Activated B cell treated with CpG ODN at 0.5 μM for 24 hours (primary cell): ENCODE data around the gene HIP1R. TPM values are rescaled to one million over a fixed set of nuclear protein-coding genes. Genes with fewer than 3 reads are reported as not detected.
"Not testable (repeated sequence)": the region's sequence is repeated elsewhere in the genome, so short reads cannot be mapped to it uniquely, and the experiment has no call there.

Experiments
- ATAC-seq: fragments of 200-7000 bp; cut with Tn5 transposase; one replicate; pipeline ENCODE4 v1.10.0; 2021; ENCODE audit warnings: low read depth, mild to moderate bottlenecking, moderate library complexity
- CTCF ChIA-PET: fragments of 350-600 bp; sonication (Branson Sonifier 250); formaldehyde crosslinking; loops from one replicate; lab custom pipeline; 2021; ENCODE audit warnings: antibody characterized with exemption; lab: Charles Lee
- POLR2A ChIA-PET: fragments of 350-600 bp; sonication (Branson Sonifier 250); formaldehyde crosslinking; loops from one replicate; lab custom pipeline; 2021; ENCODE audit warnings: antibody characterized with exemption; lab: Charles Lee
- DNase-seq: peaks from one replicate; pipeline ENCODE4 v3.0.0; 2022
- H3K27ac Mint-ChIP-seq: one replicate; pipeline ENCODE4 v1.8.0; 2020; ENCODE audit warnings: mixed read lengths
- H3K27me3 Mint-ChIP-seq: one replicate; pipeline ENCODE4 v1.8.0; 2021; ENCODE audit warnings: mixed read lengths
- H3K36me3 Mint-ChIP-seq: one replicate; pipeline ENCODE4 v1.8.0; 2021; ENCODE audit warnings: low read depth, mixed read lengths
- H3K4me1 Mint-ChIP-seq: one replicate; pipeline ENCODE4 v1.8.0; 2021; ENCODE audit warnings: mixed read lengths
- H3K4me3 Mint-ChIP-seq: one replicate; pipeline ENCODE4 v1.8.0; 2020; ENCODE audit warnings: mild to moderate bottlenecking, mixed read lengths
- H3K9me3 Mint-ChIP-seq: one replicate; pipeline ENCODE4 v1.8.0; 2020; ENCODE audit warnings: mixed read lengths
- intact Hi-C: fragments of 100-400 bp; cut with micrococcal nuclease; formaldehyde crosslinking; loops from one replicate; pipeline ENCODE4 v1.15.1; 2024
- total RNA-seq: library from RNA; stranded (reverse); gene quantifications from 2 replicates; pipeline ENCODE4 v1.2.3, GENCODE V29; 2022
- TF ChIP-seq, protein P1 (sequence below): fragments of 200-600 bp; IDR thresholded peaks from one replicate; pipeline ENCODE4 v1.8.0; 2022; ENCODE audit warnings: antibody characterized with exemption, mild to moderate bottlenecking

Gene HIP1R
- total RNA-seq, 1 donor from 2014 or later = 154 TPM

DNA sequence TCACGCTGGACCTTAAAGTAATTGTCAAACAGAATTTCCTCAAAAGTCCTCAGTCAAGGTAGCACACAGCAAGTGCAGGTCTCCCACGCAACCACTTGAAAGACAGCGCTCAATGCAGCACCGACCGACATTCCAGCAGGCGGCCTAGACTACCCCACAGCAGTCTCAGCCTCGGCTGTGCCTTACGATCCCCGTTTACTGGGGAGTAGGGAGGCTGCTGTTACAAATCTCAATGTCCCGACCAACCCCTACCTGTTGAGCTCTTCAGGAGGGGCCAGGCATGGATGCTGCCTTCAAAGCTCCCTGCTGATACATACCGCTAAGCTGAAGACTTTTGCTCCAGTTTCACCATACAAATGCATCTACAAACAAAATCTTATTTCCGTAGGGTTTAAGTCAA lies 38.8 kb downstream of the HIP1R start:
- TF ChIP-seq, protein P1, sequence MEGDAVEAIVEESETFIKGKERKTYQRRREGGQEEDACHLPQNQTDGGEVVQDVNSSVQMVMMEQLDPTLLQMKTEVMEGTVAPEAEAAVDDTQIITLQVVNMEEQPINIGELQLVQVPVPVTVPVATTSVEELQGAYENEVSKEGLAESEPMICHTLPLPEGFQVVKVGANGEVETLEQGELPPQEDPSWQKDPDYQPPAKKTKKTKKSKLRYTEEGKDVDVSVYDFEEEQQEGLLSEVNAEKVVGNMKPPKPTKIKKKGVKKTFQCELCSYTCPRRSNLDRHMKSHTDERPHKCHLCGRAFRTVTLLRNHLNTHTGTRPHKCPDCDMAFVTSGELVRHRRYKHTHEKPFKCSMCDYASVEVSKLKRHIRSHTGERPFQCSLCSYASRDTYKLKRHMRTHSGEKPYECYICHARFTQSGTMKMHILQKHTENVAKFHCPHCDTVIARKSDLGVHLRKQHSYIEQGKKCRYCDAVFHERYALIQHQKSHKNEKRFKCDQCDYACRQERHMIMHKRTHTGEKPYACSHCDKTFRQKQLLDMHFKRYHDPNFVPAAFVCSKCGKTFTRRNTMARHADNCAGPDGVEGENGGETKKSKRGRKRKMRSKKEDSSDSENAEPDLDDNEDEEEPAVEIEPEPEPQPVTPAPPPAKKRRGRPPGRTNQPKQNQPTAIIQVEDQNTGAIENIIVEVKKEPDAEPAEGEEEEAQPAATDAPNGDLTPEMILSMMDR = no peak
- H3K27me3 Mint-ChIP-seq = no peaks in the 10 kb centered on the region
- H3K27ac Mint-ChIP-seq = peak overlapping the region; percentile 93
- no peak overlapping the region for H3K4me3 Mint-ChIP-seq
- H3K4me1 Mint-ChIP-seq = peaks cover 99% of the 10 kb centered on the region
- ChIA-PET POLR2A (interaction anchor here (0.7 to 1.2 kb wide), 4 partner anchors 25 to 353 kb away, joined by 5 to 7 read pairs (median 6); no protein-coding TSS in a partner anchor), CTCF (interaction anchor here (1.0 kb wide), 1 partner anchor 79 kb away, joined by 4 read pairs; no protein-coding TSS in a partner anchor)
- peak; percentile 11 for DNase-seq
- intact Hi-C loops = no loop called here
- no peak for ATAC-seq
- no peaks in the 10 kb centered on the region for H3K9me3 Mint-ChIP-seq
- peaks cover 50% of the 10 kb centered on the region for H3K36me3 Mint-ChIP-seq

DNA sequence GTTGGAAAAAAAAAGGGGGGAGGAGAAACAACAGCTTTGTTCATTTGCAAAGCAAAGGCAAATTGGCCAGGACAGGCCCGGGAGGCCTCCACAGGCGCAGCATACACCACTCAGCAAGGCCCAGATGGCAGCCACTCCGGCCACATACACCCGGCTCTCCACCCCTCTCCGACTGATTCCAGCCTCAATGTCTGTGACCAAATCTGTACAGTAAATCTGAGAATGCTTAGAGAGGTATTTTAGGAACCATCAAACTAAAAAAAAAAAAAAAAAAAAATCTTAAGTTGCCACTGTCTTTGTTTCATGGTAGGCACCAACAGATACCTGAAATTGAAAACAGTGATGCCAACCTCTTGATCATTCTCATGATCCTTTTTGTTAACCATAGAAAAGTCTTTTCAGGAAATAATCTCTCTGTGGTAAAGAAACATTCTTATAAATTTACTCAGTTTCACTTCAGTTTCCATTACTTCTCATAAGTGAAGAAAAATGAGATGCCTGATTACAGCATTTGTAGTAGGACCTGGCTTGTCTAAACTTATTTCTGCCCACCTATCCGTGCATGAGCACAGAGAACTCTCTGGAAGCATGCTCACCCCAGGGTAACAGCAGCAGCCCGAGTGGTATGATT lies 40.4 kb downstream of the HIP1R start:
- intact Hi-C loops = loop anchor here (1.0 kb wide), 2 partner anchors 12 to 72 kb away; no protein-coding TSS in a partner anchor
- peak; percentile 23 for ATAC-seq
- peaks cover 99% of the 10 kb centered on the region for H3K4me1 Mint-ChIP-seq
- peak overlapping the region; percentile 68 for H3K27ac Mint-ChIP-seq
- TF ChIP-seq, protein P1 = no peak
- peak; percentile 14 for DNase-seq
- no peaks in the 10 kb centered on the region for H3K27me3 Mint-ChIP-seq
- CTCF ChIA-PET = interaction anchor here (1.1 kb wide), 1 partner anchor 23 kb away, joined by 3 read pairs; no protein-coding TSS in a partner anchor
- peak overlapping the region; percentile 59 for H3K4me3 Mint-ChIP-seq
- POLR2A ChIA-PET = interaction anchor here (0.5 to 2.0 kb wide), 7 partner anchors 11 to 99 kb away, joined by 3 to 6 read pairs (median 3); partner anchors contain the start of gene OGFOD2
- no peaks in the 10 kb centered on the region for H3K9me3 Mint-ChIP-seq
- peaks cover 53% of the 10 kb centered on the region for H3K36me3 Mint-ChIP-seq

DNA sequence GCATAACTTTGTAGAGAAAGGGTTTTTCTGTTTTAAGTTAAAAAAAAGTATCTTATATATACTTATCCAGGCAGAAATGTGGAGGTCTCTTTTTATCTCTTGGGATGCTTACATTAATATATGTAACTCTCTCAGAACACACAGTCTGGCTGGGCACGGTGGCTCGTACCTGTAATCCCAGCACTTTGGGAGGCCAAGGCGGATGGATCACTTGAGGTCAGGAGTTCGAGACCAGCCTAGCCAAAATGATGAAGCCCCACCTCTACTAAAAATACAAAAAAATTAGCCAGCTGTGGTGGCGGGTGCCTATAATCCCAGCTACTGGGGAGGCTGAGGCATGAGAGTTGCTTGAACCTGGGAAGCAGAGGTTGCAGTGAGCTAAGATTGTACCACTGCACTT lies 41.0 kb downstream of the HIP1R start:
- Mint-ChIP-seq H3K36me3 (peaks cover 51% of the 10 kb centered on the region), H3K4me3 (peak overlapping the region; percentile 59), H3K4me1 (peaks cover 99% of the 10 kb centered on the region), H3K27ac (peak overlapping the region; percentile 68)
- CTCF ChIA-PET = interaction anchor here (1.1 kb wide), 1 partner anchor 23 kb away, joined by 3 read pairs; no protein-coding TSS in a partner anchor
- H3K9me3 Mint-ChIP-seq, H3K27me3 Mint-ChIP-seq, ATAC-seq: not testable (repeated sequence)
- DNase-seq = peak; percentile 7
- intact Hi-C loops = loop anchor here (1.0 kb wide), 2 partner anchors 11 to 71 kb away; no protein-coding TSS in a partner anchor
- POLR2A ChIA-PET = interaction anchor here (0.7 to 2.0 kb wide), 5 partner anchors 10 to 89 kb away, joined by 3 to 6 read pairs (median 4); no protein-coding TSS in a partner anchor

DNA sequence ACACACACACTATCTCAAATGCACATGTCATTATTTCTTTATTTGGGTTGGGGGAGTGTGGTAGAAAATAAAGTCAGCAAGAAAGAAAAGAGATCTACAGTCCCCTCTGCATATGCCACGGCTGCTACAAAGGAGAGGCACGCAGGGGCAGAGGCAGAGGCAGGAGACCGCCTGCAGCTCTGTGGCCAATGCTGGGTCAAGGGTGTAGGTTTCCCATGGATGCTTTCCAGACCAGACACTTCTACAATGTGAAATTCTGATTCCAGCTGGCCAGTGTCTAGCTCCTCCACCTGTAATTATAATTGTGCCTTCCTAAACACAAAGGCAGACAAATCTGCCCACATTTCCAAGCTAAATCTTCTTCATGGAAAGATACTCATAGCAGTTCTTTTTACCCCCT lies 41.5 kb downstream of the HIP1R start:
- Mint-ChIP-seq H3K36me3 (peaks cover 50% of the 10 kb centered on the region), H3K4me1 (peaks cover 98% of the 10 kb centered on the region), H3K27me3 (no peaks in the 10 kb centered on the region), H3K9me3 (no peaks in the 10 kb centered on the region), H3K4me3 (no peak overlapping the region), H3K27ac (peak overlapping the region; percentile 68)
- POLR2A ChIA-PET = interaction anchor here (0.7 to 2.0 kb wide), 5 partner anchors 9 to 88 kb away, joined by 3 to 6 read pairs (median 4); no protein-coding TSS in a partner anchor
- no peak for ATAC-seq
- DNase-seq = peak; percentile 10
- intact Hi-C loops = loop anchor here (1.0 kb wide), 2 partner anchors 11 to 71 kb away; no protein-coding TSS in a partner anchor
- CTCF ChIA-PET = interaction anchor here (1.1 kb wide), 1 partner anchor 22 kb away, joined by 3 read pairs; no protein-coding TSS in a partner anchor
- TF ChIP-seq, protein P1 = no peak

DNA sequence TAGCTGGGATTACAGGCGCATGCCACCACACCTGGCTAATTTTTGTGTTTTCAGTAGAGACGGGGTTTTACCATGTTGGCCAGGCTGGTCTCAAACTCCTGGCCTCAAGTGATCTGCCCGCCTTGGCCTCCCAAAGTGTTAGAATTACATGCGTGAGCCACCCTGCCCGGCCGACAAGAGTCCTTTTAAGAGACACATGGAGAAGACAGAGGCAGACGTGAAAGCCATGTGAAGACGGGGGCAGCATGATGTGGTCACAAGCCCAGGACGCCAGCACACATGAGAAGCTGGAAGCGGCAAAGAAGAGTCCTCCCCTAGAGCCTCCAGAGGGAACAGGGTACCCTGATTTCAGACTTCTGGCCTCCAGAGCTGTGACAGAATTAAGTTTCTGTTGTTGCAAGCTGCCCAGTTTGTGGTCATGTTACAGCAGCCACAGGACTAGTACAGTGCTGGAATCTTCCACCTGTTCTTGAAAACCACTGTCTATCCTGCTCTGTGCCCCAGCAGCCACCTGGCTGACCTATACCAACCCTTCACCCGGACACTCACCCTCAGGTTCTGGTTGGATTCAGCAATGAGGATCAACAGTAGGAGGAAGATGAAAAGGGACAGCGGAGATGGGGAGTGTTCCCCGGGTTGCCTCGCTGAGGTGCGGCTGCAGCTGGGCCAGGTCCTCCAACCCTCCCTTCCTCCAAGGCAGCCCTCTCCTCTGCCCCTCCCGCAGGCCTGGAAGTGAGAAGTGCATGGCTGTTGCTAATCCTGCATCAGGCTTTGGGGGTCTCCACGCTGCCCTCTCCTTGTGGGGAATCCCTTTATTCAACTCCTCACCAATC lies 43.7 kb downstream of the HIP1R start:
- Mint-ChIP-seq H3K27me3 (no peaks in the 10 kb centered on the region), H3K9me3 (no peaks in the 10 kb centered on the region), H3K4me1 (peaks cover 98% of the 10 kb centered on the region), H3K4me3 (no peak overlapping the region), H3K27ac (peak overlapping the region; percentile 46), H3K36me3 (peaks cover 41% of the 10 kb centered on the region)
- intact Hi-C loops = no loop called here
- TF ChIP-seq, protein P1 = no peak
- ATAC-seq (no peak), DNase-seq (no peak)
- POLR2A ChIA-PET = interaction anchor here (0.5 to 4.4 kb wide), 5 partner anchors 8 to 16 kb away, joined by 3 to 35 read pairs (median 4); no protein-coding TSS in a partner anchor
- CTCF ChIA-PET = interaction anchor here (1.2 to 2.9 kb wide), 4 partner anchors 8 to 359 kb away, joined by 3 to 17 read pairs (median 12); no protein-coding TSS in a partner anchor
